GM23248 (cell line): Measurements from ENCODE around the gene C1QTNF1. TPM values are rescaled to one million over a fixed set of nuclear protein-coding genes. Genes with fewer than 3 reads are reported as not detected.

Source experiments
- DNase-seq: peaks from one replicate; pipeline ENCODE4 v3.0.0-alpha.2; 2015
- H2AFZ ChIP-seq: fragments of 200-600 bp; sonication (generic); 2 replicates; pipeline ENCODE4 v1.6.1; 2016; ENCODE audit warnings: antibody characterized with exemption
- H3F3A ChIP-seq: fragments of 200-600 bp; sonication (generic); 2 replicates; pipeline ENCODE4 v1.6.1; 2016; ENCODE audit warnings: mild to moderate bottlenecking, antibody characterized with exemption, mixed run types; ENCODE audit not compliant: insufficient read depth
- H3K27ac ChIP-seq: fragments of 200-600 bp; sonication (generic); 2 replicates; pipeline ENCODE4 v1.5.1; 2016; ENCODE audit warnings: mild to moderate bottlenecking
- H3K27me3 ChIP-seq: fragments of 200-600 bp; sonication (generic); replicated peaks from 2 replicates; pipeline ENCODE4 v1.6.1; 2016; ENCODE audit warnings: mild to moderate bottlenecking; ENCODE audit not compliant: insufficient read depth
- H3K36me3 ChIP-seq: fragments of 200-600 bp; sonication (generic); 2 replicates; pipeline ENCODE4 v1.6.1; 2016; ENCODE audit warnings: low read depth, mild to moderate bottlenecking
- H3K4me1 ChIP-seq: fragments of 200-600 bp; sonication (generic); 2 replicates; pipeline ENCODE4 v1.6.1; 2016; ENCODE audit warnings: mild to moderate bottlenecking; ENCODE audit not compliant: insufficient read depth
- H3K4me2 ChIP-seq: fragments of 200-600 bp; sonication (generic); one replicate; pipeline ENCODE4 v1.6.1; 2016; ENCODE audit warnings: mild to moderate bottlenecking; ENCODE audit not compliant: unreplicated experiment
- H3K4me3 ChIP-seq: fragments of 200-600 bp; sonication (generic); 2 replicates; pipeline ENCODE4 v1.5.1; 2016; ENCODE audit warnings: mild to moderate bottlenecking
- H3K79me2 ChIP-seq: fragments of 200-600 bp; sonication (generic); 2 replicates; pipeline ENCODE4 v1.6.1; 2016; ENCODE audit warnings: mild to moderate bottlenecking; ENCODE audit not compliant: insufficient read depth
- H3K9ac ChIP-seq: fragments of 200-600 bp; sonication (generic); 2 replicates; pipeline ENCODE4 v1.6.1; 2016; ENCODE audit warnings: mild to moderate bottlenecking
- H3K9me2 ChIP-seq: fragments of 200-600 bp; sonication (generic); 2 replicates; pipeline ENCODE4 v1.6.1; 2016; ENCODE audit warnings: mixed run types, mild to moderate bottlenecking, moderate library complexity; ENCODE audit not compliant: insufficient read depth
- H3K9me3 ChIP-seq: fragments of 200-600 bp; sonication (generic); one replicate; pipeline ENCODE4 v1.6.1; 2017; ENCODE audit warnings: low read depth
- H4K20me1 ChIP-seq: fragments of 200-600 bp; sonication (generic); 2 replicates; pipeline ENCODE4 v1.6.0; 2016; ENCODE audit not compliant: insufficient read depth
- EZH2 ChIP-seq: fragments of 200-600 bp; sonication (generic); IDR thresholded peaks from 2 replicates; pipeline ENCODE4 v1.6.1; 2018; ENCODE audit warnings: antibody characterized with exemption, mild to moderate bottlenecking; ENCODE audit not compliant: insufficient read depth, poor library complexity, severe bottlenecking
- EZH2phosphoT487 ChIP-seq: fragments of 200-600 bp; sonication (generic); IDR thresholded peaks from 2 replicates; pipeline ENCODE4 v1.6.1; 2018; ENCODE audit warnings: antibody characterized with exemption, moderate library complexity, mild to moderate bottlenecking, low read depth; ENCODE audit not compliant: insufficient read depth
- WGBS, 2 experiments: methylation state at CpG; one replicate each; pipeline ENCODE4 v1.1.6; 2015 to 2017; ENCODE audit warnings: low lambda C conversion rate in 2 of 2, low coverage in 1 of 2; ENCODE audit errors: missing lambda C conversion rate in 2 of 2; 5-methylcytosine and 5-hydroxymethylcytosine counted together
- in situ Hi-C: fragments of 300-500 bp; cut with MboI; formaldehyde crosslinking; loops from 2 replicates; pipeline ENCODE4 v1.15.0; 2020
- polyA plus RNA-seq: library from polyadenylated mRNA; unstranded; fragments of >200 nt; fragmentation: Nextera tagmentation; extraction: Ambion mirVana; gene quantifications from 2 replicates; pipeline ENCODE4 v1.2.1, GENCODE V29; 2016
- total RNA-seq: library from RNA; depleted of rRNA; stranded (reverse); fragments of >200 nt; shearing (Covaris generic); gene quantifications from 2 replicates; pipeline ENCODE4 v1.2.3, GENCODE V29; 2014

Gene C1QTNF1
- total and polyA plus RNA-seq, 2 experiments from 2014 or later = 6.1 to 12.2 TPM

DNA sequence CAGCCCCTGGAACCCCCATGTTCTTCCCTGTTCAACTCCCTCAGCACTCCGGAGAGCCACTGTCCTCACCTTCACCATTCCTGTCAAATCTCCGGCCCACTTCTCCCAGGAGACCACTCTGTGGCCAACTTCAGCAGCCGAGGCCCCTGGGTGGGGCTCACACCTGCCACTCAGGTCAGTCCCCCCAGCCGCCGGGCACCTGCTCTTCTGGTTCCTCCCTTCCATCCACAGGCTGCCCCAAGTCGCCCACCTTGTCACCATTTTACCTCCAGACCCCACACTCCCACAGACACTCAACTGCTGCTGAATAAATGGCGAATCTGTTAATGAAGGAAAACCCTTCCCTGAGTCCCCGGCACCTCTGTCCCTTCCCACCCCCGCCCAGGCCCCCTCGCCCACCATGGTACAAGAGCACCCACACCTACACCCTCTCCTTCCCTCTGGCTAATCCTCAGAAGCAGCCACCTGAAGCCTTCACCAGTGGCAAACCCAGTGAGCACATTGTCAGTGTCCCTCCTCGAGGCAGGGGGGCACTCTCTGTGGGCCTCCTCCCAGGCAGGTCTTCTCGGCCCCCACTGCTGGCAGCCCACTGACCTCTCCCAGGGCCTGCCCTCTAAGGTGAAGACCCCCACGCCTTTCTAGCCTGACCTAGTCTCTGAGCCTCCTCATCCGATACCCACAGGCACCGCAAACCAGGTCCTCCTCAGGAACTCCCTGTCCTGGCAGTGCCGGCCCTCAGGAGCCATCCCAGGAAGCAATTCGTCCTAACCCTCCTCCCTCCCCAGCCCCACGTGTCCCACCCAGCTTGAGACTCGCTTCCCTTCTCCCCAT is 22.6 kb upstream of the C1QTNF1 start:
- no peaks in the 10 kb centered on the region for H3K27me3 ChIP-seq
- in situ Hi-C loops = no loop called here
- WGBS, 2 experiments = 79 to 84% methylated on average over 15 to 19 of the region's 19 CpGs
- no peak overlapping the region for H3K27ac ChIP-seq
- no peak overlapping the region for H3K4me2 ChIP-seq
- DNase-seq = no peak
- no peak overlapping the region for H3K4me3 ChIP-seq
- no peaks in the 10 kb centered on the region for H3K36me3 ChIP-seq
- H3K4me1 ChIP-seq = no peaks in the 10 kb centered on the region
- no peak overlapping the region for H2AFZ ChIP-seq
- H3F3A ChIP-seq = no peaks in the 10 kb centered on the region
- TF ChIP-seq EZH2 (no peak), EZH2phosphoT487 (no peak)
- H3K79me2 ChIP-seq = peaks cover 89% of the 10 kb centered on the region
- H3K9ac ChIP-seq = no peak overlapping the region
- H3K9me3 ChIP-seq = no peaks in the 10 kb centered on the region
- H4K20me1 ChIP-seq = no peaks in the 10 kb centered on the region
- H3K9me2 ChIP-seq = no peaks in the 10 kb centered on the region

DNA sequence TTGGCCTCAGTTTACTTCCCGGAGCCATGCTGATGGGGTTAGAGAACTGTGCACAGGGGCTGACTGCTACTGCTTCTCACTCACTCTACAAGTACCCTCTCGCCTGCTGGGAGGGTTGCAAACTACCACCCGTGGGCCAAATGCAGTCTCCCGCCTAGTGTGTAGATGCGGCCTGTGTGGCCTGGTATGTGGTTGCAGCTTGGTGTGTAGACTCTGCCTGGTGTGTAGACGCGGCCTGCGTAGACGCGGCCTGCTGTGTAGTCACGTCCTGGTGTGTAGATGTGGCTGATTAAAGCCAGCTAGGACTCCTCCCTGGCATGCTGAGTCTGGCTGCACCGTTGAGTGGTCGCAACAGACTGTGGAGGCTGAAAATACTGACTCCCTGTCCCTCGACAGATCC is 21.7 kb upstream of the C1QTNF1 start:
- in situ Hi-C loops = no loop called here
- no peak for DNase-seq
- 92 to 95% methylated on average over 14 of the region's 14 CpGs for WGBS, 2 experiments
- no peak for TF ChIP-seq EZH2phosphoT487
- TF ChIP-seq EZH2 = no peak
- Histone ChIP-seq H3K27me3 (no peaks in the 10 kb centered on the region), H2AFZ (no peak overlapping the region), H3K9ac (no peak overlapping the region), H3K9me3 (no peaks in the 10 kb centered on the region), H3K9me2 (no peaks in the 10 kb centered on the region), H3K4me1 (peaks cover under 1% of the 10 kb centered on the region; the same call in 1 of the 2 replicates), H3K27ac (no peak overlapping the region), H4K20me1 (no peaks in the 10 kb centered on the region), H3K4me2 (no peak overlapping the region), H3F3A (no peaks in the 10 kb centered on the region), H3K4me3 (no peak overlapping the region), H3K36me3 (no peaks in the 10 kb centered on the region), H3K79me2 (peaks cover 89% of the 10 kb centered on the region)

DNA sequence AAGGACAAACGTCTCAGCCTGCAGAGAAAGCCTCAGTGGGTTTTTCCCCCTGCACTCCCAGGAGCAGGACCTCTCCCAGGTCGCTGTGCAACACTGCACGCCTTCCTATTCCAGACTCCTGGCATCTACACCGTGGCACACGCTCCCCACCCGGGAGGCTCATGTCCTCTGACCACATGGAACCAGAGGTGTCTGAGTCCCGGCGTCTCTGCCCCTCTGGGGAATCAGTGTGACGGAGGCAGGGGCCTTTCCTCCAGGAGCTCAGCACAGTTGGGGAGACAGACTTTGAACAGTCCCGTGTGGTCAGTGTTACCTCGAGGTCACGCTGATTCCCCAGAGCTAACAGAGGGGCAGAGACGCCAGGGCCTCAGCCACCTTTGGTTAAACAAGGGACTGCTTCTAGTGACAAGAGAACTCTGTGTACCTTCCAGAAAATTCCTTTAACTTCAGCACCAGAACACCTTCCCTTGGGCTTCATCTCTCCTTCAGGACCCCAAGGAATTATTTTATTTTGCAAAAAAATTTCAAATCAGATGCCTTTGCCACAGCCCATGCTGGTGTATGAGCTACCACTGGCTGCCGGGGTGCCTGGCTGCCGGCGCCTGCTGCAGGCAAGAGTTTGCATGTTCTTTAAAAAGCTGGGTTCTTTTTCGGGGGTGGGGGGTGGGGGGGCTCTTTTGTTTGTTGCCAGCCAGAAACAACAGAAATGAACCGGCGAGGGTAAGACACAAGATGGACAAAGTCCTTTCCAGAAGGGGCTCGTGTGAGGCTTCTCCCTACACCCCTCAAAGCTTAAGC is 21.0 kb upstream of the C1QTNF1 start:
- Histone ChIP-seq H3K79me2 (peaks cover 89% of the 10 kb centered on the region), H3K27ac (no peak overlapping the region), H3K27me3 (no peaks in the 10 kb centered on the region), H3K9me2 (no peaks in the 10 kb centered on the region), H2AFZ (no peak overlapping the region), H3K9ac (no peak overlapping the region), H3K4me3 (no peak overlapping the region), H3K4me1 (peaks cover 7% of the 10 kb centered on the region), H3F3A (no peaks in the 10 kb centered on the region), H3K9me3 (no peaks in the 10 kb centered on the region), H4K20me1 (no peaks in the 10 kb centered on the region), H3K4me2 (no peak overlapping the region), H3K36me3 (peaks cover 2% of the 10 kb centered on the region; the same call in 1 of the 2 replicates)
- 59 to 61% methylated on average over 20 of the region's 20 CpGs for WGBS, 2 experiments
- TF ChIP-seq EZH2phosphoT487 = no peak
- TF ChIP-seq EZH2 = no peak
- in situ Hi-C loops = no loop called here
- DNase-seq = no peak

DNA sequence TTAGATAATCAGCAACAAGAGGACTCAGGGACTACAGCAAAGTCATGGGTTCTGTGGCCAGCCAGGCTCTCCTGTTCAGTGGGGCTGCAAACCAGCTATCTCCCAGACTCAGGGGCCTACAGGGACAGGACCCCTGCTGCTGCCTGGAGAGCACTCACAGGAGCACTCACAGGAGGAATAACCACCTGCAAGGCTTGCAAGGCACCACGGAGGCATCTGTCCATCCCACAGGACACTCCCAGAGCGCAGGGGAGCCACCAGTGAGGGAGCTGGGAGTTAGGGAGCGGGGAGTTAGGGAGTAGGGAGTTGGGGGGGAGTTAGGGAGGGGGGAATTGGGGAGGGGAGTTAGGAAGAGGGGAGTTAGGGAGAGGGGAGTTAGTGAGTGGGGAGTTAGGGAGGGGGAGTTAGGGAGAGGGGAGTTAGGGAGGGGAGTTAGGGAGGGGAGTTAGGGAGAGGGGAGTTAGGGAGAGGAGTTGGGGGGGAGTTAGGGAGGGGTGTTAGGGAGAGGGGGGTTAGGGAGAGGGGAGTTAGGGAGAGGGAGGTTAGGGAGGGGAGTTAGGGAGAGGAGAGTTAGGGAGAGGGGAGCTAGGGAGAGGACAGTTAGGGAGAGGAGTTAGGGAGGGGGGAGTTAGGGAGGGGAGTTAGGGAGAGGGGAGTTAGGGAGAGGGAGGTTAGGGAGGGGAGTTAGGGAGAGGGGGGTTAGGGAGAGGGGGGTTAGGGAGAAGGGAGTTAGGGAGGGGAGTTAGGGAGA is 20.1 kb upstream of the C1QTNF1 start:
- Histone ChIP-seq H3K9me3 (no peaks in the 10 kb centered on the region), H3K4me2 (no peak overlapping the region), H4K20me1 (no peaks in the 10 kb centered on the region), H3K27ac (no peak overlapping the region), H3K9ac (no peak overlapping the region), H3F3A (no peaks in the 10 kb centered on the region), H3K9me2 (no peaks in the 10 kb centered on the region), H3K4me3 (no peak overlapping the region), H2AFZ (no peak overlapping the region), H3K4me1 (peaks cover 15% of the 10 kb centered on the region), H3K79me2 (peaks cover 91% of the 10 kb centered on the region), H3K27me3 (no peaks in the 10 kb centered on the region), H3K36me3 (peaks cover 2% of the 10 kb centered on the region; the same call in 1 of the 2 replicates)
- TF ChIP-seq EZH2phosphoT487 (no peak), EZH2 (no peak)
- DNase-seq = no peak
- WGBS, 2 experiments = 64 to 67% methylated on average over 3 of the region's 3 CpGs
- in situ Hi-C loops = no loop called here
